ENCODE results near the gene SEMA3D. TPM values are rescaled to one million over a fixed set of nuclear protein-coding genes. Genes with fewer than 3 reads are reported as not detected.

SEMA3D gene
- total RNA-seq, 4 donors from 2014 or later, result 1.9 to 4.2 (median 2.6) TPM

DNA sequence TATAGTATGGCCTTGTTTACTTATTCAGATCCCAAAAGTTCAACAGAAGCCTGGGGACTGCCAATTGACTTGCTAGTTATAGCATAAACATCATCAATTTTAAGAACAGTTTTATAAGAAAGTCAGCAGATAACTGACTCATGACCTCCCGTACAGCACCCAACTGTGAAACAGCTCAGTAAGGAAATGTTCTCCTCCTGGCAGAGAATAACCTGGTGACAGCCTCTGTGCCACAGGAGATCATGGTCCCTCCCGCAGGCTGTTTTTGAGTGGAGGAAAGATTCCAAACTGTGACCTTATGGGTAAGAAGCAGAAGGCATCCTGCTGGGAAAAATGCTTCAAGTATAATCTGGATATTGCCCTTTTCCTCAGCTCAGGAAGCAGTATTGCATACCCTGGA lies 182.5 kb downstream of the SEMA3D start:
- TF ChIP-seq, protein P1, sequence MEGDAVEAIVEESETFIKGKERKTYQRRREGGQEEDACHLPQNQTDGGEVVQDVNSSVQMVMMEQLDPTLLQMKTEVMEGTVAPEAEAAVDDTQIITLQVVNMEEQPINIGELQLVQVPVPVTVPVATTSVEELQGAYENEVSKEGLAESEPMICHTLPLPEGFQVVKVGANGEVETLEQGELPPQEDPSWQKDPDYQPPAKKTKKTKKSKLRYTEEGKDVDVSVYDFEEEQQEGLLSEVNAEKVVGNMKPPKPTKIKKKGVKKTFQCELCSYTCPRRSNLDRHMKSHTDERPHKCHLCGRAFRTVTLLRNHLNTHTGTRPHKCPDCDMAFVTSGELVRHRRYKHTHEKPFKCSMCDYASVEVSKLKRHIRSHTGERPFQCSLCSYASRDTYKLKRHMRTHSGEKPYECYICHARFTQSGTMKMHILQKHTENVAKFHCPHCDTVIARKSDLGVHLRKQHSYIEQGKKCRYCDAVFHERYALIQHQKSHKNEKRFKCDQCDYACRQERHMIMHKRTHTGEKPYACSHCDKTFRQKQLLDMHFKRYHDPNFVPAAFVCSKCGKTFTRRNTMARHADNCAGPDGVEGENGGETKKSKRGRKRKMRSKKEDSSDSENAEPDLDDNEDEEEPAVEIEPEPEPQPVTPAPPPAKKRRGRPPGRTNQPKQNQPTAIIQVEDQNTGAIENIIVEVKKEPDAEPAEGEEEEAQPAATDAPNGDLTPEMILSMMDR (IDR thresholded peaks at IDR 0.05; ENCODE audit: low read depth), result no peak

DNA sequence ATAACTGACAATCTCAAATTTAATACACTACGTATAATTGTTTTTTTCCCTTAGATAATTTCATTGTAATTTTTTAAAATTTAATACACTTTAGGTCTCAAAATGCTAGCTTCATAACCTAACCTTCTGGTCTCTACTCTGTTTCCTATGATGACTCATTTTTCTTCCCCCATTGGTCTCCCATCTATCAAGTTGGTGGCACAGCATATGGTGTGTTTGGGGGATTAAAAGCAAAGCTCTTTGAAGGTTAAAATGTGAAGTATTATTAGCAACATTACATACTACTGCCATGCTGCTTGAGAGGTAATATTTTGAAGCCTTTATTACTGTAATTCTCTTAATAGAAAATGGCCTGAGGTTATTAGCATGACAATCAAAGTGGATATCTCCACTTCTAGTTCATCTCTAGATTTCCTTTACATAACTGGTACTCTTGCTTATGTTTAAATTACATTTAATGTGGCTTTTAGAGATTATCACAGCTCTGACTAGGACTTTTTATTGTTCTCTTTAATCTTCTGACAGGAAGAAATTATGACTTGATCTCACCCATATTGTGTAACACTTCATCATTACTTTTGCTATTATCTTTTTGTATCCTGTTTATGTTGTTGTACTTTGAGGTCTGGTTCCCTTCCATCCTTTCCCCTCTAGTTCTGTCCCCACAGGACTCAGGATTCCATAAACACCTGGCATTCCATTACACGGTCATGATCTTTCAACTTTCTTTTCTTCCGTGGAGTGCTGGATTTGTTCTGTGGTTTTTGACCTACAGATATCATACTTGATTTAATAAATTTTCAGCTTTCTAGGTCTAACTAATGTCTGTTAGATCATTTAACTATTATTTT lies 185.1 kb downstream of the SEMA3D start:
- TF ChIP-seq, protein P1 (IDR thresholded peaks at IDR 0.05; ENCODE audit: low read depth), result no peak

DNA sequence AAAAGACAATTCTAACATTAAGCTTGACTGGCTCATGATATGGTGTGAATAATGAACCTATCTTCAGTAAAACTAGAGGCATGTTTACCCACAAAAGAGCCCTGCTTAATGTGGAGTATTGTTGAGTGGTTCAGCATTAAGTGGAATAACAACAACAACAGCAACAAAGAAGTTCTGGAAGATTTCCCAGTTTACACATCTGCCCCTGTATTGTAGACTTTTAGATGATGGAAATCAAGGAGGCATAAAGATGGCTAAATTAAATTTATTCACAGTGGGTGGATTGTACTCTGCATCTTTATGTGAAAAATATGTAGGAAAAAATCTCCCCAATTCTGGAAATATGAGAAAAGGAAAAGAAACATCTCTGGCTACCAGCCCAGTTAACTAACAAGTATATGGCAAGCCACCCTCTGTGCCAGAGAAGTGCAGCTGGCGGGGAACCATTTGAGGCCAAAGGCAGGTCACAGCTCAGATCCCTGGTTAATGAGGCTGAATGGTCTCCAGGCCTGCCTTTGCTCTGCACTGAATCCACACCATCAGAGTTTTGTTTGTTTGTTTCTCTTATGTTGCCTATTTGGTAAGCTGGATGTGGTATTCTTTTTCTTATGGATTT lies 186.0 kb downstream of the SEMA3D start:
- TF ChIP-seq, protein P1 (IDR thresholded peaks at IDR 0.05; ENCODE audit: low read depth), result no peak

DNA sequence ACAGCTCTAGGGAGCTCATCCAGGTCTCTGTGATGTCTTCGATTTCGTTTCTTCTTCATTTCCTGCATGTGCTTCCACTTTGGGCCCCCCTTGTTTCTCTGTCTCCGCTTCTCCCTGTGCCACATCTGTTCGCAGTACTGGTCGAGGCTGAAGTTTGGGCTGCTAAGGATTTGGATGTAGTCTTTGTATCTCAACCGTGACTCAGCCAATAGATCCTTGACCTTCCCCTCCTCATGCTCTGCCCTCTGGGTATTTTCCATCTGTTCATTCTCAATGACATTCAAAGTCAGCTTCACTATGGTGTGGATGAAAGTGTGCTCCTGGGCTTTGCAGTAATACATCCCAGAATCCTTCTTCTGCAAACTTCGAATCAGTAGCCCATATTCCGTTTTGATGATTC lies 187.4 kb downstream of the SEMA3D start:
- TF ChIP-seq, protein P1 (IDR thresholded peaks at IDR 0.05; ENCODE audit: low read depth), result no peak

DNA sequence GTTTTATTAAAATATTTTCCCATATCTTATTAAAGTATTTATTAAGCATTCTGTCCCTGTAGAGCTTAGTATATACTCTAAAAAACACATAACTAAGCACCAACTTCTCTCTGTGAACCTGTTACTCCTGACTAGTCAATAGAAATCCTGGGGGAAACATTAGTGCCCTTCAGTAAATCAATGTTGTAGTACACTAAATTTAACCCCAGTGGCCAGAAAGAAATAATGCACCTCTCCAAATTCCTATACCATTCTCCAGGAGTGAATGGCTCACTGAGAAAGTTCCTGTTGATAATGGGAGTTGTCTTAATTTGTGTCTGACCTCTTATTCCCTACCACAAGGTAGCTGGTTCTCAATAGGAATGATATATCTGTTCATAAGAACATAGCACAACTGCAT lies 188.2 kb downstream of the SEMA3D start:
- TF ChIP-seq, protein P1 (IDR thresholded peaks at IDR 0.05; ENCODE audit: low read depth), result no peak

DNA sequence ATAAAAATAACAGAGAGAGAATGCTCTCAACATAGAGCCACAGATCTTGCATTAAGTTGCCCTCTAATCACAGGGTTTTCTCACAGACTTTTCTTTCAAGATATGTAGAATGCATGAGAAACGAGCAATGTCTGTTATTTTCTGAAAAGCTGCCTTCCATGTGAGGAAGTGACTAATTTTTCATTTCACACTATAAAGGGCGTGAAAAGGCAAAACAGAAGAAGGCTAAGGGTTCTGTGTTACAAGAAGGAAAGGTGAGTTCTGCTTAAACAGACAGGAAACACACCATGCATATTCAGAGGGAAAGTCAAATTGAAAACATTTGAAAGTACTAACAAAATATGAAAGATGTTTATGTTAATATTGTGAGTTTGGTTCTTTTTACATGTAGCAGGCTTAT lies 189.2 kb downstream of the SEMA3D start:
- TF ChIP-seq, protein P1 (IDR thresholded peaks at IDR 0.05; ENCODE audit: low read depth), result no peak

DNA sequence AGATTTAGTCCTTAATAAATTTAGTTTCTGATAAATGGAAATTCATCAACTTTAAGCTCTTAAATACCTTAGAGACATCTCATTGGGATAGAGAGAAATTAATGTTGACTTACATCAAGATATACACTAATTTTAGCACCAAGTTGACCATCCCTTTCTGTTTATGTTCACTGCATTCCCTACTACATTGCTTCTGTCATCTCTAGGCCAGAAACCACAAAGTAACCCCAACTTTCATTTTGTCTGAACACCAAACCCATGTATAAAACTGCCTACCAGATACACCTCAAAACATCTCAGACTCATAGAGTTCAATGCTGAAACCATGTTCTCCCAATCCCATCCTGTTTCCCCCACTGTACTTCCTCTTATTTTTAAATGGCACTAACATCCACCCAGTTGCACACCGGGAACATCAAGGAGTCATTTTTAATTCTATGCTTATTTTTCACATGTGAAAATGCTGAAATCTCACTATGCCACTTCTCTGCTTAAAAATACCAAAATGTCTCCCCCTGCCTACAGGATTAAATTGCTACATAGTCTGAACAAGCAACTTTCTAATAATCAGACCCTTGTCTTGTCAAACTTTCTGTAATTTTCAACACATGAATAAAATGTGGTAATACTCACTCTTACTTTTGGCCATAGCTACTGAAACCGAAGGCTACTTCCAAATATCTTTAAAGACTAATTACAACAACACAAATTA lies 201.6 kb downstream of the SEMA3D start:
- TF ChIP-seq, protein P1 (IDR thresholded peaks at IDR 0.05; ENCODE audit: low read depth), result no peak
